Activated CD8-positive, alpha-beta T cell treated with anti-CD3 and anti-CD28 coated beads for 36 hours (primary cell): ENCODE data around the gene ZNF865. TPM values are rescaled to one million over a fixed set of nuclear protein-coding genes. Genes with fewer than 3 reads are reported as not detected.

Source experiments
- ATAC-seq: fragments of 200-7000 bp; cut with Tn5 transposase; one replicate; pipeline ENCODE4 v1.10.0; 2021; ENCODE audit warnings: mild to moderate bottlenecking, moderate library complexity
- CTCF ChIA-PET: fragments of 350-600 bp; sonication (Branson Sonifier 250); formaldehyde crosslinking; loops from one replicate; lab custom pipeline; 2021; ENCODE audit warnings: antibody characterized with exemption; lab: Charles Lee
- POLR2A ChIA-PET: fragments of 350-600 bp; sonication (Branson Sonifier 250); formaldehyde crosslinking; loops from one replicate; lab custom pipeline; 2021; ENCODE audit warnings: antibody characterized with exemption; lab: Charles Lee
- DNase-seq: peaks from one replicate; pipeline ENCODE4 v3.0.0-alpha.2; 2020
- H3K27ac Mint-ChIP-seq: one replicate; pipeline ENCODE4 v1.8.0; 2021; ENCODE audit warnings: mild to moderate bottlenecking, mixed read lengths
- H3K27me3 Mint-ChIP-seq: one replicate; pipeline ENCODE4 v1.8.0; 2021; ENCODE audit warnings: mixed read lengths
- H3K36me3 Mint-ChIP-seq: one replicate; pipeline ENCODE4 v1.8.0; 2021; ENCODE audit warnings: low read depth, mixed read lengths
- H3K4me1 Mint-ChIP-seq: one replicate; pipeline ENCODE4 v1.8.0; 2021; ENCODE audit warnings: low read depth, mixed read lengths
- H3K4me3 Mint-ChIP-seq: one replicate; pipeline ENCODE4 v1.8.0; 2021; ENCODE audit warnings: mild to moderate bottlenecking, moderate library complexity, mixed read lengths
- H3K9me3 Mint-ChIP-seq: one replicate; pipeline ENCODE4 v1.8.0; 2021; ENCODE audit warnings: mixed read lengths
- CTCF ChIP-seq: fragments of 200-600 bp; IDR thresholded peaks from one replicate; pipeline ENCODE4 v1.8.0; 2022; ENCODE audit warnings: antibody characterized with exemption, mild to moderate bottlenecking
- intact Hi-C: fragments of 100-400 bp; cut with micrococcal nuclease; formaldehyde crosslinking; loops from one replicate; pipeline ENCODE4 v1.10.0; 2022
- total RNA-seq, 2 experiments: library from RNA; stranded (reverse); gene quantifications; one replicate each; pipeline ENCODE4 v1.2.3, GENCODE V29; 2021

The ZNF865 gene
- total RNA-seq, 2 experiments from 2014 or later, result 10.6 to 11.7 TPM

DNA sequence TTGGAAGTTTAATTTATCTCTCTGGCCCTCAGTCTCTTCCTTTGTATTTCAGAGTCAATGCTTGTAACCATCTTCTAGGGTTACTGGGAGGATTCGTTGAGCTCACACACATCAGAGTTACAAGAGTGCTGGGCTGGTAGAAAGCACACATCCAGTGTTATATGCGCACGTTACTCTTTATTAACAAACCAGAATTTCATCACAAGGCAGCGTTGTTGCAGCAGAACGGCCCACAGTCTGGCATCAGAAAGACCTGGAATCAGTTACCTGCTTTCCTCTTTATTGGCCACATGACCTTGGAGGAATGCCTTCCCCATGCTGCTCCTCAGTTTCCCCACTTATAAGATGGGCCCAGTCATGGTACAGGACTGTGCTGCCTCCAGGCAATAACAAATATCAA is 3.9 kb downstream of the ZNF865 start:
- Mint-ChIP-seq H3K9me3 (no peaks in the 10 kb centered on the region), H3K36me3 (peaks cover 42% of the 10 kb centered on the region), H3K4me3 (no peak overlapping the region), H3K27me3 (no peaks in the 10 kb centered on the region), H3K4me1 (peaks cover 55% of the 10 kb centered on the region), H3K27ac (peak overlapping the region; percentile 35)
- ChIA-PET CTCF (interaction anchor here (1.7 kb wide), 1 partner anchor 105 kb away, joined by 6 read pairs; no protein-coding TSS in a partner anchor), POLR2A (no interaction called here)
- intact Hi-C loops, result no loop called here
- ATAC-seq, result no peak
- no peak for DNase-seq
- TF ChIP-seq CTCF, result no peak

DNA sequence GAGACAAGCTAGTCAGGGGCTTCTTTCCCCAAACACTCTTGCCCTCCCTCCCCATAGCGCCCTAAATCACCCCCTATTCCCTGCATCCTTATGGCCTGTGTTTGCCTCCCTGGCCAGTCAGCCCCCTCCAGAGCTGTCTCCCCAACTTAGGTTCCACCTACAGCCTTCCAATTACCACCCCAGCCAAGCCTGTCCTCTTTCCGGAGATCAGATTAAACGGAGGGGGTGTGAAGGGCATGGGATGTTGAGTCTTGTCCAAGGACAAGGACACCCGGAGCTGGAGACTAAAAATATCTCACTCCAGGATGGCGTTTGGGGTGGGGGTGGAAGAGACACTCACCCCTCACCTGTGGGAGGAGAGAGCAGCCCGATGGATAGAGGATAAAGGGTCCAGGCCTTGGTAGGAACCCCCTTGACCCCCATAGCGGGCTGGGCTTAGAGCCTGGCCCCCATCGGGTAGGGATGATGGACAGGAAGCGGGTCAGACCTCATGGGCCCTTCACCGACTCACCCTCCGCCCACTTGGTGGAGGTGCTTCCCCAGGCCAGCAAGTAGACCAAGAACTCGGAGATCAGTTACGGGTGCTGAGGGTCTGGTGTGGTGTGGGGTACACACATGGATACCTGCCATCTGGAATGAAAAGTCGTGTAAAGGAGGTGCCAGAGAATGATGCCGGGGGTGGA is 6.0 kb downstream of the ZNF865 start:
- H3K27ac Mint-ChIP-seq, result peak overlapping the region; percentile 49
- no peak overlapping the region for H3K4me3 Mint-ChIP-seq
- no peaks in the 10 kb centered on the region for H3K9me3 Mint-ChIP-seq
- ATAC-seq, result peak; percentile 45
- no peak for DNase-seq
- H3K36me3 Mint-ChIP-seq, result peaks cover 44% of the 10 kb centered on the region
- ChIA-PET POLR2A (interaction anchor here (1.0 kb wide), 1 partner anchor 22 kb away, joined by 3 read pairs; no protein-coding TSS in a partner anchor), CTCF (interaction anchor here (1.3 to 2.2 kb wide), 3 partner anchors 13 to 97 kb away, joined by 3 to 7 read pairs (median 3); partner anchors contain the start of gene FIZ1)
- no peaks in the 10 kb centered on the region for H3K27me3 Mint-ChIP-seq
- TF ChIP-seq CTCF, result no peak
- intact Hi-C loops, result no loop called here
- H3K4me1 Mint-ChIP-seq, result peaks cover 44% of the 10 kb centered on the region

DNA sequence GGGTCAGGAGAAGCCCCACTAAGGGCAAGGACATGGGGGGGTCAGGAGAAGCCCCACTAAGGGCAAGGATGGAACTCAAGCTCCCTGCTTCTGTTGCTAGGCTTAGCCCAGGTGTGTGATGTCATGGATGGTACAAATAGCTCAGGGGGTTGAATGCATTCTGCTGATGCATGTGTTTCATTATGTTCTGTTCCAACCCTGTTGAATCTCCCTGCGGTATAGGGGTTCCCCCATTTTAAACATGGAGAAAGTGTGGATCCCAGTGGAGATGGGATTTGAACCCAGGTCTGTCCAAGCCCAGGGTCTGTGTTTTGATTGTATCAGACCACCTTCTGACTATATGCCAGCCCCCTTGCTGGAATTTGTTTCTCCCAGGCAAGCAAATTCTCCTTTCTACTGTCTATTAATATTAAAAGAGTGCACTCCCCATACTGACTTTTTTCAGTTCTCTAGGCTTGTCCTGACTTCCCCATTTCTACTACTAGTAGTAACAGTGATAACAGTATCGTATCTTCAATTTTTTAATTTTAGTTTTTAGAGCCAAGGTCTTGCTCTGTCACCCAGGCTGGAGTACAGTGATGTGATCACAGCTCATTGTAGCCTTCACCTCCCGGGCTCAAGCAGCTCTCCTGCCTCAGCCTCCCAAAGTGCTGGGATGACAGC is 6.7 kb downstream of the ZNF865 start:
- Mint-ChIP-seq H3K4me1 (peaks cover 37% of the 10 kb centered on the region), H3K4me3 (no peak overlapping the region), H3K9me3 (no peaks in the 10 kb centered on the region), H3K27ac (peak overlapping the region; percentile 49), H3K27me3 (no peaks in the 10 kb centered on the region), H3K36me3 (peaks cover 41% of the 10 kb centered on the region)
- CTCF ChIA-PET, result interaction anchor here (1.4 to 2.2 kb wide), 2 partner anchors 20 to 97 kb away, joined by 3 to 7 read pairs; no protein-coding TSS in a partner anchor
- TF ChIP-seq CTCF, result no peak
- POLR2A ChIA-PET, result interaction anchor here (1.4 kb wide), 1 partner anchor 8 kb away, joined by 3 read pairs; no protein-coding TSS in a partner anchor
- peak; percentile 49 for ATAC-seq
- no peak for DNase-seq
- intact Hi-C loops, result no loop called here

- no peak for TF ChIP-seq CTCF
- ChIA-PET POLR2A (interaction anchor here (0.6 to 1.4 kb wide), 2 partner anchors 9 to 90 kb away, joined by 3 read pairs; no protein-coding TSS in a partner anchor), CTCF (no interaction called here)
- Mint-ChIP-seq H3K9me3 (no peaks in the 10 kb centered on the region), H3K4me3 (no peak overlapping the region), H3K27me3 (no peaks in the 10 kb centered on the region), H3K36me3 (peaks cover 43% of the 10 kb centered on the region), H3K27ac (no peak overlapping the region), H3K4me1 (peaks cover 28% of the 10 kb centered on the region)
- intact Hi-C loops, result no loop called here
- no peak for ATAC-seq
- DNase-seq, result no peak
These were observed 7.9 kb downstream of the ZNF865 start for GRCh38 chr19:55613396-55613795.
